KBM-7 (cell line): ENCODE data around the gene GLTP.

ENCODE experiments used
- DNase-seq: peaks from one replicate; pipeline ENCODE4 v3.0.0-alpha.2; 2015
- in situ Hi-C: fragments of 300-500 bp; cut with MboI; formaldehyde crosslinking; loops from 2 replicates; pipeline ENCODE4 v1.14.3; 2020; ENCODE audit warnings: low sequenced_read_pairs, low pct_unique_long_range_greater_than_20kb, mixed read lengths

Gene GLTP

GRCh38 chr12:109813810-109814416 is 66.4 kb downstream of the GLTP start:
- no peak for DNase-seq
- in situ Hi-C loops: no loop called here

- DNase-seq: no peak
- in situ Hi-C loops: no loop called here
Measured at GRCh38 chr12:109811624-109811995, 68.7 kb downstream of the GLTP start.

- in situ Hi-C loops: no loop called here
- no peak for DNase-seq
Measured at GRCh38 chr12:109810954-109811623, 69.3 kb downstream of the GLTP start.

- in situ Hi-C loops: no loop called here
- DNase-seq: no peak
Measured at GRCh38 chr12:109808876-109809646, 71.3 kb downstream of the GLTP start.

GRCh38 chr12:109807954-109808643 is 72.2 kb downstream of the GLTP start:
- in situ Hi-C loops: no loop called here
- DNase-seq: no peak

- DNase-seq: peak; percentile 67
- in situ Hi-C loops: no loop called here
Measured at GRCh38 chr12:109804820-109805761, 75.2 kb downstream of the GLTP start.

GRCh38 chr12:109803678-109804077 is 76.7 kb downstream of the GLTP start:
- DNase-seq: no peak
- in situ Hi-C loops: no loop called here

- in situ Hi-C loops: no loop called here
Measured at GRCh38 chr12:109802828-109803227, 77.5 kb downstream of the GLTP start.

More at GRCh38 chr12:109802828-109803227, 77.5 kb downstream of the GLTP start:
- DNase-seq: no peak
